Fibroblast of peridontal ligament (primary cell): ENCODE results near the gene SENP7.
"Not testable (repeated sequence)": the region's sequence is repeated elsewhere in the genome, so short reads cannot be mapped to it uniquely, and the experiment has no call there.

Source experiments
- DNase-seq: peaks from one replicate; pipeline ENCODE4 v3.0.0-alpha.2; 2010; ENCODE audit errors: extremely low read depth

The SENP7 gene, protein sequence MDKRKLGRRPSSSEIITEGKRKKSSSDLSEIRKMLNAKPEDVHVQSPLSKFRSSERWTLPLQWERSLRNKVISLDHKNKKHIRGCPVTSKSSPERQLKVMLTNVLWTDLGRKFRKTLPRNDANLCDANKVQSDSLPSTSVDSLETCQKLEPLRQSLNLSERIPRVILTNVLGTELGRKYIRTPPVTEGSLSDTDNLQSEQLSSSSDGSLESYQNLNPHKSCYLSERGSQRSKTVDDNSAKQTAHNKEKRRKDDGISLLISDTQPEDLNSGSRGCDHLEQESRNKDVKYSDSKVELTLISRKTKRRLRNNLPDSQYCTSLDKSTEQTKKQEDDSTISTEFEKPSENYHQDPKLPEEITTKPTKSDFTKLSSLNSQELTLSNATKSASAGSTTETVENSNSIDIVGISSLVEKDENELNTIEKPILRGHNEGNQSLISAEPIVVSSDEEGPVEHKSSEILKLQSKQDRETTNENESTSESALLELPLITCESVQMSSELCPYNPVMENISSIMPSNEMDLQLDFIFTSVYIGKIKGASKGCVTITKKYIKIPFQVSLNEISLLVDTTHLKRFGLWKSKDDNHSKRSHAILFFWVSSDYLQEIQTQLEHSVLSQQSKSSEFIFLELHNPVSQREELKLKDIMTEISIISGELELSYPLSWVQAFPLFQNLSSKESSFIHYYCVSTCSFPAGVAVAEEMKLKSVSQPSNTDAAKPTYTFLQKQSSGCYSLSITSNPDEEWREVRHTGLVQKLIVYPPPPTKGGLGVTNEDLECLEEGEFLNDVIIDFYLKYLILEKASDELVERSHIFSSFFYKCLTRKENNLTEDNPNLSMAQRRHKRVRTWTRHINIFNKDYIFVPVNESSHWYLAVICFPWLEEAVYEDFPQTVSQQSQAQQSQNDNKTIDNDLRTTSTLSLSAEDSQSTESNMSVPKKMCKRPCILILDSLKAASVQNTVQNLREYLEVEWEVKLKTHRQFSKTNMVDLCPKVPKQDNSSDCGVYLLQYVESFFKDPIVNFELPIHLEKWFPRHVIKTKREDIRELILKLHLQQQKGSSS

DNA sequence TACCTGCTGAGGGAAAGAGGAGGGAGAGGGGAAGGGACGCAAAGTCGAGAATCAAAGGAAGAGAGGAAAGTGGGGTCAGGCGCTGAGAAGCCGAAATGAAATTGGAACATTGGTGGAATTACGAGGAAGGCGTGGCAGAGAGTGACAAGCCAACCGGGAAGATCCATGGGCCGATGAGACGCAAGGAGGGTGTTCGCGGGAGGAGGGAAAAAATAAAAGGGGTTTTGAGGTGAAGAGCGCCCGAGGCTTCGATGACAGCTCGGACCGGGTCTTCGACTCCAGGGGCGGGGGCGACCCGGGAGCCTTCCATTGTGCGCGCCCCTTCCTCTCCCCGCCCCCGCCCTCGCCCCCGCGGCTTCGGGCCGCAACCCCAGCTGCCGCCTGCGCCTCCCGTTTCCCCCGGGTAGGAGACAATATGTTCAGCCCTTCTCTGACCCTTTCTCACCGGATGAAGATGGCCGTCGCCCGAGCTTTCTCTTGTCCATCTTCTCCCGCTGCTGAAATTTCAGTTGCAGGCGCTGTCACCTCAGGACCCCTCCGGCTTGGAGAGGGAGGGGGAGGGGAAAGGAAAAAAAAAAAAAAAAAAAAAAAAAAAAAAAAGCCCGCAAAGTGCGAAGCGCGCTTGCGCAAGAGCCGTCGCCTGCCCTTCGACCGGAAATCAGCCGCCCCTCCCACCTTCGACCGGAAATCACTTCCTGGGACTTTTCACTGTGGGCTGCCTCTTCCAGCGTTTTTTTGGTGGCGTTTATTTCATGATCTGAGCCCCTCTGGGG lies at the start of gene SENP7:
Gene SENP7, minus strand, starts transcription at position 567 of the 773 bp plus-strand sequence. Its CDS starts 82 bp downstream, at position 485.
- peak; percentile 79 for DNase-seq

DNA sequence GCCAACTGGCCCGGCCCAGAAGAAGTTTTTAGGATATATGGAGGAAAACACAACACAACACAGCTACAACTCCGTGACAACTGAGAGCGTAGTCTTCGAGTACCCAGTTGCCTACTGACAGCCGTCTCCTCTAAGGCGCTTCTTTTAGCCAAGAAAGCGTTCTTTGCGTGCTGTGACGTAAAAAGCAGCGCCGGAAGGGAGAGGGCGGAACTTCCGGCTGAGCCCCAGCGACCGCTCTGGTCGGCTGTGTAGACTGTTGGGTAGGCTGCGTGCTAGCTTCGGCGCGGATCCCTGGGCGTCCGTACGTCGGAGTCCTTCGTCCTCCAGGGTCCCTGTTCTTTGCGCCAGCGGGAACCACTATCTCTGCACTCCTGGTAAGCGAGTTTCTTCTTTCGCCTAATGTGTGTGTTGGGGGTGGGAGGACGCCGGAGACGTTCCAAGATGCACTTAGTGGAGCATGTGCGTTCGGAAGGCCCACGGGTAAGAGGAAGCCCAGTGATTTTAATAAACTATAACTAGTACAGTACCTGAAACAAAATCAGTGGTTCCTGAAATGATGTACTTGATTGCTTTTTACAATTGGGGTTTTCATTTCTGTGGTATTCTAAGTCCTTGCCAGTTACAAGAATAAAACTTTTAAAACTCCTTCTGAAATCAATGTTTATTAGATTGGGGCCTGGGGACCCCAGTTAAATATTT lies 48.8 kb upstream of the SENP7 start, which contains the start of gene TRMT10C:
Gene TRMT10C, plus strand, starts transcription at position 239 of the 699 bp plus-strand sequence. CDS start 2,914 bp downstream, outside the sequence.
- peak; percentile 94 for DNase-seq

DNA sequence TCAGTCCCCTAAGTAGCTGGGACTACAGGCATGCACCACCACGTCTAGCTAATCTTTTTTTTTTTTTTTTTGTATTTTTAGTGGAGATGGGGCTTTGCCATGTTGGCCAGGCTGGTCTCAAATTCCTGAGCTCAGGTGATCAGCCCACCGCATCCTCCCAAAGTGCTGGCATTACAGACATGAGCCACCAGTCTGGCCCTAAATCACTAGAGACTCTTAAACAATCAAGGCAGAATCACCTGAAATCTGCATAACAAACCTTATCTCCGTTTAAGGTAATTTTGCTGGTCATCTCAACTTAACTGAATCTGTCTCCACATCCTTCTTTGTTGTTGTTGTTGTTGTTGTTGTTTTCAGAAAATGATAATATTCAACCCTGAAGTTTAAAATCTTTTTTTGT lies 43.1 kb upstream of the SENP7 start:
- DNase-seq: no peak

DNA sequence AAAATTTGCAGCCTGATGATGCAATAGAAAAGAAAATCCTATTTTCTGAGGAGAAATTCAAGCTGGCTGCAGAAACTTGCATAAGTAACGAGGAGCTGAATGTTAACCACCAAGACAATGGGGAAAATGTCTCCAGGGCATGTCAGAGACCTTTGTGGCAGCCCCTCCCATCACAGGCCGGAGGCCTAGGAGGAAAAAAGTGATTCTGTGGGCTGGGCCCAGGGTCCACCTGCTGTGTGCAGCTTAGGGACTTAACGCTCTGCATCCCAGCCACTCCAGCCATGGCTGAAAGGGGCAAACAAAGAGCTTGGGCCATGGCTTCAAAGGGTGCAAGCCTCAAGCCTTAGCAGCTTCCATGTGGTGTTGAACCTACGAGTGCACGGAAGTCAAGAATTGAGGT lies 40.4 kb upstream of the SENP7 start:
- not testable (repeated sequence) for DNase-seq

DNA sequence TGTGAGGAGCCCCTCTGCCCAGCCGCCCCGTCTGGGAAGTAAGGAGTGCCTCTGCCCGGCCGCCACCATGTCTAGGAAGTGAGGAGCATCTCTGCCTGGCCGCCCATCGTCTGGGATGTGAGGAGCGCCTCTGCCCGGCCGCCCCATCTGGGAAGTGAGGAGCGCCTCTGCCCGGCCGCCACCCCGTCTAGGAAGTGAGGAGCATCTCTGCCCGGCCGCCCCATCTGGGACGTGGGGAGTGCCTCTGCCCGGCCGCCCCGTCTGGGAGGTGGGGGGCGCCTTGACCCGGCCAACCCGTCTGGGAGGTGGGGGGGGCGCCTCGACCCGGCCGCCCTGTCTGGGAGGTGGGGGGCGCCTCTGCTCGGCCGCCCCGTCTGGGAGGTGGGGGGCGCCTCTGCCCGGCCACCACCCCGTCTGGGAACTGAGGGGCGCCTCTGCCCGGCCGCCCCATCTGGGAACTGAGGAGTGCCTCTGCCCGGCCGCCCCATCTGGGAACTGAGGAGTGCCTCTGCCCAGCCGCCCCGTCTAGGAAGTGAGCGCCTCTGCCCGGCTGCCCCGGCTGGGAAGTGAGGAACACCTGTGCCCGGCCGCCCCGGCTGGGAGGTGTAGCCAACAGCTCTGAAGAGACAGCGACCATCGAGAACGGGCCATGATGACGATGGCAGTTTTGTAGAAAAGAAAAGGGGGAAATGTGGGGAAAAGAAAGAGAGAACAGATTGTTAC lies 38.5 kb upstream of the SENP7 start:
- DNase-seq: not testable (repeated sequence)

DNA sequence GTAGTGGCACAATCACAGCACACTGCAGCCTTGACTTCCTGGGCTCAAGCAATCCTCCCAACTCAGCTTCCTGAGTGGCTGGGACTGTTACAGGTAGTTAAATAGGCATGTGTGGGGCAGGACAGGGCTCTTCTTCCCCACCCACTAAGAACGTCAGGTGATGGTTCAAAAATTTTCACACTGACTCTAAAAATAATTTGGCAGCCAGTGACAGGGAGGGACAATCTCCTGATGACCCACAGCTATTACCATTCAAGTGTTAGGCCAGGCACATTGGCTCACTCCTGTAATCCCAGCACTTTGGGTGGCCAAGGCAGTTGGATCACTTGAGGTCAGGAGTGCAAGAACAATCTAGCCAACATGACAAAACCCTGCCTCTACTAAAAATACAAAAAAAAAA lies 36.5 kb upstream of the SENP7 start:
- DNase-seq: no peak

DNA sequence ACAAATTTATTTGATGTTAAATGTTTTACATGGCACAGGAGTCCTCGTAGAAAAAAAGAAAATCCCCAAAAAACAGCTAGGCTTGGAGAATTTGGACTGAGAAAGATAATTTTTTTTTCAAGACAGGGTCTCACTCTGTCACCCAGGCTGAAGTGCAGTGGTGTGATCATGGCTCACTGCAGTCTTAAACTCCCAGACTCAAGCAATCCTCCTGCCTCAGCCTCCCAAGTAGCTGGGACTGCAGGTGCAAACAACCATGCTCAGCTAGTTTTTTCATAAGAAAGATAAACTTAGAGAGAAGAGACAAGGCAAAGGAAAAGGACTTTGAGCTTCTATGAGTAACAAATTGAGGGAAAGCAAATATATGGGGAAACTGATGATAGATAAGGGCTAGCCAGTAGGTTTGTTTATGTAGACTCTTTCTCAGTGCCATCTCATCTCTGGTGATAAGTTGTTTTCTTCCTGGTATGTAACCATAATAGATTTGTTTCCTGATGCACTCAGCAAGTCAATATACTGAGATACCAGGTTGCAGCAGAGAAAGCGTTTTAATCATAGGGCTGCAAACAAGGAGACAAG lies 35.6 kb upstream of the SENP7 start:
- DNase-seq: no peak

DNA sequence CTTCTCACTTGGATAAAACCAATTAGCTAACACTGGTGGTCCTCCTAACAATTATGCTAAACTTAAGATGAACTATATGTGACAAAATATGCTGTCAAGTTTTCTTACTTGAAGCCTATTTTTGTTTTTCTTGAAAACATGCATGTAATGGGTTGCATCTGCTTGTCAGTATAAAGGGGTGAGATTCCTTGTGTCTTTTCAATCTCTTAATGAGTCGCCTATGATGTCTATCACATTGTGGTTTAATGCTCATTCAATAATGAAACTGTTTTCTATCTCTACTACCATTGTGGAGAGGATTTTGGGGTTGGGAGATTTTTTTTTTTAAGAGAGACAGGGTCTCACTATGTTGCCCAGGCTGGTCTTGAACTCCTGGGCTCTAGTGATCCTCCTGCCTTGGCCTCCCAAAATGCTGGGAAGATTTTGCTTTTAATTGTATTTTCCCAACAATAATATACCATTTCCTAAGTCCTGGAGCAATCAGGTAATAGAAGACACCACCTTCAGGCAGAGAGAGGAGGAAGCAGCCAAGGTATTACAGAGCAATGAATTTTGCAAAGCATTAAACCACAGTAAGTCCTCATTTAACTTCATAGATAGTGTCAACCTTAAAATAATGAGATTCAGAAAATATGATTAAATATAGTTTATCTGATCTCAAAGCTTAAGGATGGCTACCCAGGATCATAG lies 31.3 kb upstream of the SENP7 start:
- DNase-seq: no peak

DNA sequence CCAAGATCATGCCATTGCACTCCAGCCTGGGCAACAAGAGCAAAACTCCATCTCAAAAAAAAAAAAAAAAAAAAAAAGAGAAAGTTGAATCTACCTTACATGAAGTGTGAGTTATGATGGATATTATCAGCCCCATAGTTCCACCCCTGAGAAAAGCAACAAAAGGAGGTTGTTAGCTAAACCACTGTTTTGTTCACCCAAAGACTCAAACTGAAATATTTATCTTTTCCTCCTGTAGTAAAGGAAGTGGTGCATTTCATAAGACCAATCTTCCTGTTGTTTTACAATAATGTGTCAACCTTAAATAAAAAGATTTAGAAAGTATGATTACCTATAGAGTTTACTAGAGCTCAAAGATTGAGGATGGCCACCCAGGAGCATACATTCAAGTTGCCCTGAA lies 29.9 kb upstream of the SENP7 start:
- no peak for DNase-seq

DNA sequence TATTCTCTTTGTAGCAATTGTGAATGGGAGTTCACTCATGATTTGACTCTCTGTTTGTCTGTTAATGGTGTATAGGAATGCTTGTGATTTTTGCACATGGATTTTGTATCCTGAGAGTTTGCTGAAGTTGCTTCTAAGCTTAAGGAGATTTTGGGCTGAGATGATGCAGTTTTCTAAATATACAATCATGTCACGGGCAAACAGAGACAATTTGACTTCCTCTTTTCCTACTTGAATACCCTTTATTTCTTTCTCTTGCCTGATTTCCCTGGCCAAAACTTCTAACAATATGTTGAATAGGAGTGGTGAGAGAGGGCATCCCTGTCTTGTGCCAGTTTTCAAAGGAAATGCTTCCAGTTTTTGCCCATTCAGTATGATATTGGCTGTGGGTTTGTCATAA lies 23.9 kb upstream of the SENP7 start:
- DNase-seq: not testable (repeated sequence)

DNA sequence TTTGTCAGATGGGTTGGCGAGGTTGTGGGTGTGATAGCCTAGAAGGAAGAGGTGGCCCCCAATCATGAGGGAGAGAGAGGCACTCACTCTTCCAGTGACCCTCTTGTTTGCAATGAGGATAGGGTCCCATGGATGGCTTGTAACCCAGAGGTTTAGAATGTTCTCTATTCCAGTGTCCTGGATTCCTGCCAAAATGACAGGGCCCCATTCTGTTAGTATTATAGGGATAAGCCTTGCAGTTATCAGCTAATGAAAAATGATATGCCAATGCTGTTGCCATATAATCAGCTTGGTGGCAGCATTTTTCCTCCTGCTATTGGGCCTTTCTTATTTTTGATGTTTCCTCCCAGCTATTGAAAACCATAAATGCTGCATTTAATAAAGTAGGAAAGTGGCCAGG lies 23.3 kb upstream of the SENP7 start:
- DNase-seq: no peak

DNA sequence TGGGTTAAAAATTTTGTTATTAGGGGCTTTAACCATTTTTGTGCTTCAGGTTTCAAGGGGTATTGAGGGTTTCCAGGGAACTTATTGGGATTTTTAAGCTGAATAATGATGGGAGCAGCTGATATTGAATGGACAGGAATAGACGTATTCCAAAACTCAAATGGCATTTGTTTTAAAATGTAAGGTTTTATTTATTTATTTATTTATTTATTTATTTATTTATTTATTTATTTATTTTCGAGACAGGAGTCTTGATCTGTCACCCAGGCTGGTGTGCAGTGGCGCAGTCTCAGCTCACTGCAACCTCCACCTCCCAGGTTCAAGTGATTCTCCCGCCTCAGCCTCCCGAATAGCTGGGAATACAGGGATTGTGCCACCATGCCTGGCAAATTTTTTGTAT lies 22.2 kb upstream of the SENP7 start:
- DNase-seq: no peak

DNA sequence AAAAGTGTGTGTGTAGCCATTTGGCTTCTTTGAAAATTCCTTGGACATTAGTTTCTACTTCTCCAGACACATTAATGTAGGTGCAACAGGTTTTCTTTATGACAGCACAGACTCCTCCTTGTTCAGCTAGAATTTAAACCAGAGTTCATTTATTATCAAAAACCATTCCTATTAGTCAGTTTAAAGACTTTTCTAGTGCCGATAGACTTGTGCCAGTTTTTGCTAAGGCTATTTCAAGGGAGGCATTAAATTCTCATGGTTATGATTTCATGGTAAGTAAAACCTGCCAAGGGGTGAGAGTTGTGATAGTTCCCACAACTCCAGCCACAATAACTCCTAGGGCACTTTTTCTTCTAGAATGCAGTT lies 20.6 kb upstream of the SENP7 start:
- DNase-seq: no peak

DNA sequence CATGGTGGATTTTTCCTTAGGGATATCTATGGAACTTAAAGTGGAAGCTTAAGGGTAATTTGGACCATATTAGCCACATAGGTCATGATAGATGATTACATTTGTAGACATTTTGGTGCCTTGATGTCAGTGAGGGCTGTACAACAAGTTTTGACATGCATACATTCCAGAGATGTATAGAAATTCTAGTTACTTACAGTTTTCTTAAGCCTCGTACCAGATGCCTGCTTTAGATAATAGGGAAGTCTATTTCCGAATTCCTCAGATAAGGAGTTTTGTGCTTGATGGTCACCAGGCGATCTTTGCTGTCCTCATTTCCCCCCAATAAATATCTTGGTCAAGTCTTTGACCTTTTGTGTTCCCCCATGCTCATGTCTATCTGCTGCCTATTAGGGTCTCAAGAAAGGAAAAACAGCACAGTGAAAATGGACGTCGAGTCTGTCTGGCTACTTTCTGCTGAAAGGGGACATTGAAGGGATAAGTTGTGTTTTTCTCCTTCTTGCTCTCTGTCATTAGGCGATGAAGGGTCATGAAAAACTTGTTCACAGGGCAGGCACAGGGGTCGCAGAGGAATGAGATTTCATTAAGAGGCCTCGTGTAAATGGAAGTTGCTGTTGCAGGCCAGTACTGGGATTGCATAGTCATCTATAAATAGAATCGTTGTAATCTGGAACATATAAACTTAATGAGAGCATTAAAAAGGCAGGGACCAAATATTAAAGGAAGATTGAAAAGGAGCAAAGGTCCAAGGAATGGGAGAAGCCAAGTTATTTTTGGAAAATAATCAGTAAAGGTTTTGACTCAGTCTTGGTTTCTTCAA lies 20.0 kb upstream of the SENP7 start:
- no peak for DNase-seq

DNA sequence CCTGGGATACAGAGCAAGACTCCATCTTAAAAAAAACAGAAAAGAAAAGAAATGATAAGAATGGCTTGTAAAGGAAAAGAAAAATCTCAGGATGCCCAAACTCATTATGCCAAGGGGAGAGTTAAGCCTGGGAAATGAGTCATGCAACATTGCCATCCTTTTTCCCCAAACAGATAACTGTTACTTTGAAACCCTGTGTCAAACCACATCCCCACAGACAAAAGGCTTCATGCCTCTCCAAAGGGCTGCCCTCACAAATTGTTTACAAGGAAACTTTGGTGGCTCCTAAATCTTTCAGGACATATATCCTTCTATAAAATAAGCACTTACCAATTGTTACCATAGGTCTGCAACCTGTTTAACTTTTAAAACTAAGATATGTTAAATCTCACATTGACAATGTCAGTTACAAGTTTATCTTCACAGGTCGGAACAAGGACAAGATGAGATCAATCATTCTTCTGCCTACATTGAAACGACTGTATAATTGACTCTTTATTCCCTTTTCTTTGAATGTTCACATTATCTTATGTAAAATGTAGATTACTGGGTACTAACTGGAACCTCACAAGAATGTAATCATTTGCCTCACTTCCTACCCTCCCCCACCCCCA lies 18.6 kb upstream of the SENP7 start:
- no peak for DNase-seq

DNA sequence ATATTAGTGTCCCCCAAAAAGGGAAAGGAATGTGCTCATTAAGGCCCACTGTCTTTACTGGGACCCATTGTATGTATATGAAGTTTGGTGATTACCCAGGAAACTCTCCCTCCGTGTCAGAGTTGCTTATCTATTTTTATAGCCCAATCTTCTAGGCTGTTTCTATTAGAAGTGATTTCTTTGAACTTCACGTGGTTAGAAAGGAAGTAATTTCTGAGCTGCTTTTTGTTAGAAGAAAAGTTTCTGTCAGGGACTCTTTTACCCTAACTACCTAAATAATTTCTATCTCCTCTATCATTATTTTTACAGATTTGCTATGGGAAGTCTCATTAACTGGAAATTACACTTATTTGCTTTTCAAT lies 17.7 kb upstream of the SENP7 start:
- no peak for DNase-seq

DNA sequence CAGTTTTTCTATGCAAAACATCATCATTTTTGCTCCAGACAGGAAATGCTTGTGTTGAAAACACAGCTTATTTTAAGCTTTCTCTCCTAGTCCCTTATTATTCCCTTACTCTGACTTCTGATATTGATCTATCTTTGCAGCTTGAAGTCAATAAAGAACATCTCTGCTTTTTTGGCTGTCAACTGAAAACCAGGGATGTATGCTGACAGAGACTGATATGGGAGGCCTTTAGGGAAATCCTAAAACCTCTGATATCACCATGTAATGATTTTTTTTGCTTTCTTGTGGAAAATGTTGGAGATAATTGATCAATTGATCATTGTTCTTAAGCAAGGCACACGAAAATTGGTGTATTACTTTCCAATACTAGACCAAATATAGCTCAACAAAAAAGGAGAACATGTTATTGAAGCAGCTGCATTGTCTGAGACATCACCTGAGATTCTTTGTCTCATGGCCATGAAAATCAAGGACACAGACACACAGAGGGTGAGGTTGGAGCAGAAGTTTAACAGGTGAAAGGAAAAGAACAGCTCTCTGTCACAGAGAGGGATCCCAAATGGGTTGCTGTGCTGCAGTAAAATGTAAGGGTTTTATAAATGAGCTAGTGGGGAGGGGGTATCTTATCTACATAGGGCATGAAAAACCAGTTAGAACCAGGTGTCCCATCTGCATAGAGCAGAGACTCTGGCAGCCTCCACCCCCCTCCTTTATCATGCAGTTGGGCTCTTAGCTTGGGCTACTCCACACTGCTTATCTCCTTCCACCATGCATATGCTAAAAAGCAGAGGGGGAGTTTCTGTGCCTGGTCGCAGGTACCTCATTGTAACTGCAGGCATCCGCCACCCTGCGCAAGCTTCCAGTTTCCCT lies 17.0 kb upstream of the SENP7 start:
- no peak for DNase-seq
